ENCODE results near the gene ENOX1.
A peak's percentile ranks its signal among the peaks of the same experiment; 100 is the strongest.
"Not testable (repeated sequence)": the region's sequence is repeated elsewhere in the genome, so short reads cannot be mapped to it uniquely, and the experiment has no call there.

Gene ENOX1

DNA sequence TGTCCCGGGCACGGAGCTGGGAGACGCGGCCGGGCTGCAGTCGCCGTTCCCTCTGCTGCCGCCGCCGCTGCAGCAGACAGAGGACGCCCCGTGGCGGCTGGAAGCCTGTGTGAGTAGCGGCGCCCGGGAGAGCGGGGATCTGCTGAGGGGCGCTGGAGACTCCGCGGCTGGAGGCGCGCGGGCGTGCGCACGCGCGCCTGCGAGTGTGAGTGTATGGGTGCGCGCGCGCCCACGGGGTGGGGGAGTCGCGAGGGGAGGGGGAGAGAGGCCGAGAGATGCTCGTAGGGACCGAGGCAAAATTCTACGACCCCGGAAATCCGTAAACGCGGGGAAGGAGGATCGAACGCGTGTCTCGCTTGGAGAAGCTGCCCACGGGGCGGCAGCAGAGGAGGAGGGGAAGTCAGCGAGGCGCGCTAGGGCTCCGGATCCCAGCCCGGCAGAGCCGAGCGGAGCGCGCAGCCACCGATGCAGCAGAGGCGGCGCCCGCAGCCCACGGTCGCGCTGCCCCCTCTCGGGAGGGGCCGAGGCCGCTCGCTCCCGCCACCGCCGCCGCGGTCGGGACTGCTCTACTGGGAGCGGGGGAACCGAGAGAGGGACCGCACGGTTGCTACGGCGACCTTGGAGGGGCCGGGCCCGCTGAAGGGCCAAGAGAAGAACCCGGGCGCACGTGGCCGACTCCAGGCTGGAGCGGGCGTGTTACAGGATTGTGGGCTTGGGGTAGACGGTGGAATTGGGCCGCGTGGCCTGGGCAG is at the start of gene ENOX1:
Gene ENOX1 (minus strand): TSS at position 207 of the 752 bp plus-strand sequence.
- no peaks in the 10 kb centered on the region for H3K27me3 ChIP-seq (ENCODE audit: low read depth, low read length)
- H3K36me3 ChIP-seq (ENCODE audit: control insufficient read depth in 1 of 2, insufficient read depth in 2 of 2, low read length in 2 of 2), result no peaks in the 10 kb centered on the region

DNA sequence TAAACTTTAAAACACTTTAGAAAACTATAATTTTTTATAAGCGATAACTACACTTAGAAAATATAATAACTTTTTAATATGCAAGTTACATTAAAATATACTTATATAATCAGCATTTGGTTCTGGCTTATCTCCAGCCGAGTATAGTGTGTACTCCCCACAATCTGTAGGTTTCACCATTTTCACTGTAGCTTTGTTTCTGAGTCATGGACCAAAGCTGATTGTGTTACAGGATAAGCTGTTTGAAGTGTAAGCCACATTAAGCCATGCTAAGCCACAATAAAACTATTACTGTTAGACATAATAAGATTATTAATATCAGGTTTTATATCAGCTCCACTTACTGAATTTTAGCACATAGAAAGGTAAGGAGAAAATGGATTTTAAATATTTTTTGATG is 48.9 kb upstream of the ENOX1 start:
- no peaks in the 10 kb centered on the region for H3K27me3 ChIP-seq (ENCODE audit: low read depth, low read length)
- no peak overlapping the region for H3K27ac ChIP-seq (ENCODE audit: low read length)
- H3K9me3 ChIP-seq (ENCODE audit: control insufficient read depth in 1 of 2, low read length in 2 of 2), result no peaks in the 10 kb centered on the region
- H3K4me1 ChIP-seq (ENCODE audit: control insufficient read depth in 1 of 2, insufficient read depth in 2 of 2, low read length in 2 of 2), result no peaks in the 10 kb centered on the region
- H3K4me3 ChIP-seq (ENCODE audit: low read depth in 1 of 2, low read length in 2 of 2), result no peak overlapping the region
- peaks cover 0 to 9% of the 10 kb centered on the region in 2 donors for H3K36me3 ChIP-seq (ENCODE audit: control insufficient read depth in 1 of 2, insufficient read depth in 2 of 2, low read length in 2 of 2)

More for the DNA sequence above, at the start of gene ENOX1:
- Histone ChIP-seq H3K4me3 (ENCODE audit: low read depth in 1 of 2, low read length in 2 of 2) (peak within 1 kb of the TSS; percentile 54 to 80), H3K27ac (ENCODE audit: low read length) (peak within 1 kb of the TSS; percentile 28), H3K4me1 (ENCODE audit: control insufficient read depth in 1 of 2, insufficient read depth in 2 of 2, low read length in 2 of 2) (peaks cover 0 to 31% of the 10 kb centered on the region in 2 donors), H3K9me3 (ENCODE audit: control insufficient read depth in 1 of 2, low read length in 2 of 2) (no peaks in the 10 kb centered on the region)

DNA sequence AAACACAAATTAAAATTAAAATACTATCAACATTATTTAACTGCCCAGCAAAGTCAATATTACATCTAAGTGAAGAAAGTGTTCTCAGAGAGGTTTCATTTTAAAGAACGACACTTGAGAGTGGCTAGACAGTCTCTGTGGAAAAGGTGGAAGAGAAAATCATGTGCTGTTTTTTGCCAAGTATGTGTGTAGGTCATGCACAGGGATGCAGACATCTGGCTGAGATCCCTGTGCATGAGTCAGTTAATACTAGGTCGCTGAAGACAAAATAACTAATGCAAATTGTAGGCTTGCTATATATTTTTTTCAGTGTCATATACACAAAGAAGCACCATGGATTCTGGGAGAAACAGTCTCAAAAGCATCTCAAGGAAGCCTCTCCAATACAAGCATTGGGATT is 44.3 kb upstream of the ENOX1 start:
- Histone ChIP-seq H3K4me3 (ENCODE audit: low read depth in 1 of 2, low read length in 2 of 2) (no peak overlapping the region), H3K4me1 (ENCODE audit: control insufficient read depth in 1 of 2, insufficient read depth in 2 of 2, low read length in 2 of 2) (no peaks in the 10 kb centered on the region), H3K27ac (ENCODE audit: low read length) (no peak overlapping the region)

DNA sequence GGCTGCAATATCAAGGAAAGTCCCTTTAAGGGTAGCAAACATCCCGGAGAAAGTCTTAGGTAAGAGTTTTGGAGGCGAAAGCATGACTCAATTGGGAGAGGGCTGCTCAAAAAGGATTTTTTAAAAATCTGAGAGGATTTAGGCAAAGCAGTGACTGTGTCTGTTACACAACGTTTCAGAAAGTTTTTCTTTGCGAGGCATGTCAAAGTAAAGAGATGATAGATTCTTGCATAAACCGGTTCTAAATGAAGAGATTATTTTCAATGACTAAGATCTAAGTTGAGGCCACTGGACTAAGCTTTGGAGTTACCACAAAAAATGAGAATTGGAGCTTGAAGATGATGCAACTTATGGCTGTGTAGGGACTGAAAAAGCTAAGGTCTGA is 43.7 kb upstream of the ENOX1 start:
- Histone ChIP-seq H3K9me3 (ENCODE audit: control insufficient read depth in 1 of 2, low read length in 2 of 2) (no peaks in the 10 kb centered on the region), H3K4me1 (ENCODE audit: control insufficient read depth in 1 of 2, insufficient read depth in 2 of 2, low read length in 2 of 2) (no peaks in the 10 kb centered on the region), H3K36me3 (ENCODE audit: control insufficient read depth in 1 of 2, insufficient read depth in 2 of 2, low read length in 2 of 2) (peaks cover 0 to 15% of the 10 kb centered on the region in 2 donors), H3K27me3 (ENCODE audit: low read depth, low read length) (no peaks in the 10 kb centered on the region), H3K27ac (ENCODE audit: low read length) (no peak overlapping the region), H3K4me3 (ENCODE audit: low read depth in 1 of 2, low read length in 2 of 2) (no peak overlapping the region)

More for the DNA sequence above, 44.3 kb upstream of the ENOX1 start:
- Histone ChIP-seq H3K9me3 (ENCODE audit: control insufficient read depth in 1 of 2, low read length in 2 of 2) (no peaks in the 10 kb centered on the region), H3K36me3 (ENCODE audit: control insufficient read depth in 1 of 2, insufficient read depth in 2 of 2, low read length in 2 of 2) (peaks cover 0 to 15% of the 10 kb centered on the region in 2 donors), H3K27me3 (ENCODE audit: low read depth, low read length) (no peaks in the 10 kb centered on the region)

DNA sequence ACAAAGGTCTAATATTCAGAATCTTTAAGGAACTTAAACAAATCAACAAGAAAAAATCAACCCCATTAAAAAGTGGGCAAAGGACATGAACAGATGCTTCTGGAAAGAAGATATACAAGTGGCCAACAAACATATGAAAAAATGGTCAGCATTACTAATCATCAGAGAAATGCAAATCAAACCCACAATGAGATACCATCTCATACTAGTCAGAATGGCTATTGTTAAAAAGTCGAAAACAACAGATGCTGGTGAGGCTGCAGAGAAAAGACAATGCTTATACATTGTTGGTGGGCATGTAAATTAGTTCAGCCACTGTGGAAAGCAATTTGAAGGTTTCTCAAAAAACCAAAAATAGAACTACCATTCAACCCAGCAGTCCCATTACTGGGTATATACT is 37.9 kb upstream of the ENOX1 start:
- not testable (repeated sequence) for H3K27me3 ChIP-seq (ENCODE audit: low read depth, low read length); H3K27ac ChIP-seq (ENCODE audit: low read length); H3K4me3 ChIP-seq (ENCODE audit: low read depth in 1 of 2, low read length in 2 of 2); H3K4me1 ChIP-seq (ENCODE audit: control insufficient read depth in 1 of 2, insufficient read depth in 2 of 2, low read length in 2 of 2); H3K9me3 ChIP-seq (ENCODE audit: control insufficient read depth in 1 of 2, low read length in 2 of 2); H3K36me3 ChIP-seq (ENCODE audit: control insufficient read depth in 1 of 2, insufficient read depth in 2 of 2, low read length in 2 of 2)

DNA sequence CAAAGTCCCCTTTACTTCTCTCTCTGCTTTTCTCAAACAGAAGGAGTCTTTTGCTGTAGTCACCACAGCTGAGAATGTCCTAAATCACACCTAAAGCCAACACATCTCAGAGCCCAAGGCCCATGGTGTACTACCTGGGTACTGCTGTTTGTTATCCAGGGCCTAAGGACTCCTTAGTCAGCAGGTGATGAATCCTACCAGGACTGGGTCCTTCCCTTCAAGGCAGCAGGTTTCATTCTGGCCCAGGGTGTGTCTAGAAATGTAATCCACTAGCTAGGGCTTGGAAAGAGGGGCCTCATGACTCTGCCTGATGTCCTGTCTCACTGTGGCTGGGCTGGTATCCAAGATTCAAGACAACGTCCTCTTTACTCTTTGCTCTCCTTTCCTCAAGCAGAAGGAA is 36.2 kb upstream of the ENOX1 start:
- no peaks in the 10 kb centered on the region for H3K9me3 ChIP-seq (ENCODE audit: control insufficient read depth in 1 of 2, low read length in 2 of 2)
- no peak overlapping the region for H3K4me3 ChIP-seq (ENCODE audit: low read depth in 1 of 2, low read length in 2 of 2)
- H3K4me1 ChIP-seq (ENCODE audit: control insufficient read depth in 1 of 2, insufficient read depth in 2 of 2, low read length in 2 of 2), result no peaks in the 10 kb centered on the region
- no peaks in the 10 kb centered on the region for H3K36me3 ChIP-seq (ENCODE audit: control insufficient read depth in 1 of 2, insufficient read depth in 2 of 2, low read length in 2 of 2)
- no peak overlapping the region for H3K27ac ChIP-seq (ENCODE audit: low read length)
- H3K27me3 ChIP-seq (ENCODE audit: low read depth, low read length), result no peaks in the 10 kb centered on the region

DNA sequence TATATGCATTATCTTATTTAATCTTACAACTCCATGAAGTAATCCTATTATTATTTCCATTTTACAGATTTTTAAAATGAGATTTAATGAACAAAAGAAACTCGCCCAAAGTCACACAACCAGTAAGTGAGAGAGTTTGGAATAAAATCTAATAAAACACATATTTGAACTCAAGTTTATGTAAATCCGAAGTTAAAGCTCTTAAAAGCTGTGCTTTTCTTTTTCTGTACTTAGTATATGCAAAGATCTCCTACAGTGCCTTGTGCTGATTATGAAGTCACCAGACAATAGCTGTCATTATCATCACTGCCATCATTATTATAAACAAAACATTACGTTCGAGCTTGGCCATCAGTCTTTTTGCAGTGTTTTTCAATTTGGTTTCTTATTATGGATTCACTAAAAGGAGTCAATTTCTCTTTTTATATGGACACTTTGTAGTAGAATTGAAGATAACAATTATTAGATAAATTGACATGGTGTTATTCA is 29.7 kb upstream of the ENOX1 start:
- Histone ChIP-seq H3K36me3 (ENCODE audit: control insufficient read depth in 1 of 2, insufficient read depth in 2 of 2, low read length in 2 of 2) (no peaks in the 10 kb centered on the region), H3K4me3 (ENCODE audit: low read depth in 1 of 2, low read length in 2 of 2) (no peak overlapping the region), H3K27me3 (ENCODE audit: low read depth, low read length) (no peaks in the 10 kb centered on the region), H3K4me1 (ENCODE audit: control insufficient read depth in 1 of 2, insufficient read depth in 2 of 2, low read length in 2 of 2) (peaks cover 6 to 7% of the 10 kb centered on the region in 2 donors), H3K9me3 (ENCODE audit: control insufficient read depth in 1 of 2, low read length in 2 of 2) (no peaks in the 10 kb centered on the region), H3K27ac (ENCODE audit: low read length) (no peak overlapping the region)

DNA sequence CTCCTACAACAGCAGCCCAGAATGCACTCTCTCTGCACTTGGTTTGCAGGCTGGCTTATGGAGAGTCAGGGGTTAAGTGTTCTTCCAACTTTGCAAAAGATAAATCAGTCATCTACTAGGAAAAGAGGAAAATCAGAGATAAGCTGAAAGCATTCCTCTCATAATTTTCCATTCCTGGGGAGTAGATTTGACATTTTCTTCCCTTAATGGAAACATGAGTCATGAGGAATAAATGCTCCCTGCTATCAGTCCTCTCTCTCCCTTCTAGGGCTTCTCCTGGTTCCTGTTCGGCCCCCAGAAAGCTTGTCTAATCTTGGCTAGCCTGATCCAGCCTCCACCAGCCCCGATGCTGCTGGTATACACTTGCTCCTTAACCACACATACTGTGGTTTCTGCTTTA is 28.4 kb upstream of the ENOX1 start:
- Histone ChIP-seq H3K27me3 (ENCODE audit: low read depth, low read length) (no peaks in the 10 kb centered on the region), H3K9me3 (ENCODE audit: control insufficient read depth in 1 of 2, low read length in 2 of 2) (no peaks in the 10 kb centered on the region), H3K27ac (ENCODE audit: low read length) (no peak overlapping the region), H3K4me1 (ENCODE audit: control insufficient read depth in 1 of 2, insufficient read depth in 2 of 2, low read length in 2 of 2) (peaks cover 6 to 7% of the 10 kb centered on the region in 2 donors), H3K4me3 (ENCODE audit: low read depth in 1 of 2, low read length in 2 of 2) (no peak overlapping the region), H3K36me3 (ENCODE audit: control insufficient read depth in 1 of 2, insufficient read depth in 2 of 2, low read length in 2 of 2) (no peaks in the 10 kb centered on the region)

DNA sequence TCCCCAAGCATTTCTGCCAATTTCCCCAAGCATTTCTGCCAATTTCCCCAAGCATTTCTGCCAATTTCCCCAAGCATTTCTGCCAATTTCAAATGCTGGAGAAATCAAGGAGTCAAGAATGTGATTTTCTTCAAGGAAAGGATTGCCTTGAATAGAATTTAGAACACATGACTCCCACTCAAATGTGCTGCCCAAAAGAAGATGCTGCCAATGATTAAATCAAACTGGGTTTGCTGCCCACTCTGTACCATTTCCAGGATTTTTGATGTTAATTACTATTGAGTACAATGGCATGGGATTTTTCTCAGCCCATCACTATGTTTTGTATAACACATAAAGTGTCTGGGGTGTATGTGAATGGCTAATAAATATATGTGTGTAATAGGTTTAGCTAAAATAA is 21.9 kb upstream of the ENOX1 start:
- no peaks in the 10 kb centered on the region for H3K9me3 ChIP-seq (ENCODE audit: control insufficient read depth in 1 of 2, low read length in 2 of 2)
- H3K27me3 ChIP-seq (ENCODE audit: low read depth, low read length), result no peaks in the 10 kb centered on the region
- no peak overlapping the region for H3K4me3 ChIP-seq (ENCODE audit: low read depth in 1 of 2, low read length in 2 of 2)
- peaks cover 0 to 11% of the 10 kb centered on the region in 2 donors for H3K4me1 ChIP-seq (ENCODE audit: control insufficient read depth in 1 of 2, insufficient read depth in 2 of 2, low read length in 2 of 2)
- no peak overlapping the region for H3K27ac ChIP-seq (ENCODE audit: low read length)
- no peaks in the 10 kb centered on the region for H3K36me3 ChIP-seq (ENCODE audit: control insufficient read depth in 1 of 2, insufficient read depth in 2 of 2, low read length in 2 of 2)

DNA sequence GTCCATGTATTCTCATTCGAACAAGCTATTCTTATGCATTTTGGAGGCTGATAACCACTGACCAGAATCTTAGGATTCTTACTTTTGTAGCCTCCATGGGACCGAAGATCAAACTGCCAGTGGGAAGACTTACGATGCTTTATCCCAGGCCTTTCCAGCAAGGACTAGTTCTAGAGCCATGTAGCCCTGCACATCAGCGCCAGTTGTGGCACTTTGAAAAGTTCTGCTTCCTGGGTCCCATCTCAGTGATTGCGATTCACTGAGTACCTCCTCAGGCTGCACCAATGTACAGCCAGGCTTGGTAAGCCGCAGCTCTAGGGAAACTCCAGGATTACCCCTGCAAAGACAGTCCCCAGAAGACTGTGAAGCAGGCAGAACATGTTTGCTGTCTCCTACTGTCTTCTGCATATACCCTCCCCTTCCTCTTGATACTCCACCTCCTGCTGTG is 18.9 kb upstream of the ENOX1 start:
- Histone ChIP-seq H3K4me3 (ENCODE audit: low read depth in 1 of 2, low read length in 2 of 2) (no peak overlapping the region), H3K27ac (ENCODE audit: low read length) (no peak overlapping the region), H3K9me3 (ENCODE audit: control insufficient read depth in 1 of 2, low read length in 2 of 2) (no peaks in the 10 kb centered on the region), H3K4me1 (ENCODE audit: control insufficient read depth in 1 of 2, insufficient read depth in 2 of 2, low read length in 2 of 2) (peaks cover 0 to 11% of the 10 kb centered on the region in 2 donors), H3K36me3 (ENCODE audit: control insufficient read depth in 1 of 2, insufficient read depth in 2 of 2, low read length in 2 of 2) (no peaks in the 10 kb centered on the region), H3K27me3 (ENCODE audit: low read depth, low read length) (no peaks in the 10 kb centered on the region)

DNA sequence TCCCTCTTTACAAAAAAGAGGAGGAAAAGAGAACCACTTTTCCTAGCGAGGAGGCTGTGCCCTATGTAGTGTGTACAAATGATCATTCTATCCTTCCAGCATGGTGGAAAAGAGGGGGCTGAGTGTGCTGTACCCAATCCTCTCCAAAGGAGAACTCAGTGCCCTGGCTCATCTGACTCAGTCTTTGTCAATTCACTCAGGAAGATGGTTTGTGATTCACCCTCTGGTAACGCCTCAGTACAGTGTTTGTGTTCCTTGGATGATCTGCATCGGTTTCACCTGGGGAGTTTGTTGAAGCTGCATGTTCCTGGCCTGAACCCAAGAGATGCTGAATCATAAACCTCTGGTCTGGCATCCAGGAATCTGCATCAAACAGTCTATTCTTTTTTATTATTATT is 18.3 kb upstream of the ENOX1 start:
- Histone ChIP-seq H3K4me1 (ENCODE audit: control insufficient read depth in 1 of 2, insufficient read depth in 2 of 2, low read length in 2 of 2) (peaks cover 0 to 11% of the 10 kb centered on the region in 2 donors), H3K36me3 (ENCODE audit: control insufficient read depth in 1 of 2, insufficient read depth in 2 of 2, low read length in 2 of 2) (no peaks in the 10 kb centered on the region), H3K4me3 (ENCODE audit: low read depth in 1 of 2, low read length in 2 of 2) (no peak overlapping the region), H3K27ac (ENCODE audit: low read length) (peak overlapping the region; percentile 43), H3K9me3 (ENCODE audit: control insufficient read depth in 1 of 2, low read length in 2 of 2) (no peaks in the 10 kb centered on the region), H3K27me3 (ENCODE audit: low read depth, low read length) (no peaks in the 10 kb centered on the region)

Measured in muscle layer of duodenum (tissue), 2 donors.